Neural crest cell (in vitro differentiated cells): ENCODE measurements around the gene PRKAG2. TPM values are rescaled to one million over a fixed set of nuclear protein-coding genes. Genes with fewer than 3 reads are reported as not detected.

Source experiments
- DNase-seq: peaks from one replicate; pipeline ENCODE4 v3.0.0; 2021; ENCODE audit warnings: low read depth, mixed read lengths, low spot score
- H3K27ac Mint-ChIP-seq: one replicate; pipeline ENCODE4 v1.8.0; 2021; ENCODE audit warnings: mild to moderate bottlenecking, mixed read lengths; ENCODE audit not compliant: unreplicated experiment
- H3K27me3 Mint-ChIP-seq: 2 replicates; pipeline ENCODE4 v1.8.0; 2021; ENCODE audit warnings: low read depth, mild to moderate bottlenecking, mixed read lengths
- H3K36me3 Mint-ChIP-seq: 2 replicates; pipeline ENCODE4 v1.8.0; 2021; ENCODE audit warnings: low read depth, mild to moderate bottlenecking, mixed read lengths
- H3K4me1 Mint-ChIP-seq: 2 replicates; pipeline ENCODE4 v1.8.0; 2021; ENCODE audit warnings: mixed read lengths
- H3K4me3 Mint-ChIP-seq: one replicate; pipeline ENCODE4 v1.8.0; 2021; ENCODE audit warnings: mild to moderate bottlenecking, mixed read lengths
- H3K9me3 Mint-ChIP-seq: 2 replicates; pipeline ENCODE4 v1.8.0; 2021; ENCODE audit warnings: mixed read lengths
- total RNA-seq: library from RNA; stranded (reverse); gene quantifications from 2 replicates; pipeline ENCODE4 v1.2.1, GENCODE V29; 2021
- TF ChIP-seq, protein P1 (sequence below): fragments of 200-600 bp; sonication (generic); conservative IDR thresholded peaks from 2 replicates; pipeline ENCODE4 v1.5.0; 2021; ENCODE audit warnings: antibody characterized with exemption, mild to moderate bottlenecking

The PRKAG2 gene
- total RNA-seq, 1 donor from 2014 or later: 12.5 TPM

DNA sequence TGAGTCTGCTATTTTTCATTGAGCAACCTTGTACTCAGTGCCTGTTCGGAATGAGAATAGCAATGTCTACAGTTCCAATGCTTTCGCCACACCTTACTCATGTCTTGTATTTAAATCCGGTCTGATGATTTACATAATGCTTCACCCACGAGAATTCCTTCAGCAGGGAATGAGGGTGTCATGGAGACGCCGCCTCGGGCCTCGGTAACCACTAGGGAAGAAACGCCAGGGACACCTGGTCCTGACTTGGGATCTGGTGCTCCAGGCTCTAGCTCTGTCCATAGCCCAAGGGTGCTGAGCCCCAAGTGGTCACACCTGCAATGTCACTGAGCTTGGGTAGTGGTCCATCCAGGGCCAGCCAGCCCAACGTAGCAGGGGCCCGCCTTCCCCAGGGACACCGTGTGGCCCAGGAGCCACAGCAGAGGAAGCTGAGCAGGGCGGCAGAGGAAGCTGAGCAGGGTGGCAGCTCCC, 37.4 kb downstream of the PRKAG2 start:
- H3K27me3 Mint-ChIP-seq: no peaks in the 10 kb centered on the region
- H3K4me1 Mint-ChIP-seq: peaks cover 13% of the 10 kb centered on the region
- H3K36me3 Mint-ChIP-seq: no peaks in the 10 kb centered on the region
- no peaks in the 10 kb centered on the region for H3K9me3 Mint-ChIP-seq
- H3K27ac Mint-ChIP-seq: no peak overlapping the region
- TF ChIP-seq, protein P1, sequence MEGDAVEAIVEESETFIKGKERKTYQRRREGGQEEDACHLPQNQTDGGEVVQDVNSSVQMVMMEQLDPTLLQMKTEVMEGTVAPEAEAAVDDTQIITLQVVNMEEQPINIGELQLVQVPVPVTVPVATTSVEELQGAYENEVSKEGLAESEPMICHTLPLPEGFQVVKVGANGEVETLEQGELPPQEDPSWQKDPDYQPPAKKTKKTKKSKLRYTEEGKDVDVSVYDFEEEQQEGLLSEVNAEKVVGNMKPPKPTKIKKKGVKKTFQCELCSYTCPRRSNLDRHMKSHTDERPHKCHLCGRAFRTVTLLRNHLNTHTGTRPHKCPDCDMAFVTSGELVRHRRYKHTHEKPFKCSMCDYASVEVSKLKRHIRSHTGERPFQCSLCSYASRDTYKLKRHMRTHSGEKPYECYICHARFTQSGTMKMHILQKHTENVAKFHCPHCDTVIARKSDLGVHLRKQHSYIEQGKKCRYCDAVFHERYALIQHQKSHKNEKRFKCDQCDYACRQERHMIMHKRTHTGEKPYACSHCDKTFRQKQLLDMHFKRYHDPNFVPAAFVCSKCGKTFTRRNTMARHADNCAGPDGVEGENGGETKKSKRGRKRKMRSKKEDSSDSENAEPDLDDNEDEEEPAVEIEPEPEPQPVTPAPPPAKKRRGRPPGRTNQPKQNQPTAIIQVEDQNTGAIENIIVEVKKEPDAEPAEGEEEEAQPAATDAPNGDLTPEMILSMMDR: no peak
- H3K4me3 Mint-ChIP-seq: no peak overlapping the region
- DNase-seq: no peak

- TF ChIP-seq, protein P1: no peak
- no peaks in the 10 kb centered on the region for H3K36me3 Mint-ChIP-seq
- H3K4me1 Mint-ChIP-seq: peaks cover 13% of the 10 kb centered on the region
- no peak for DNase-seq
- H3K27ac Mint-ChIP-seq: no peak overlapping the region
- no peak overlapping the region for H3K4me3 Mint-ChIP-seq
- H3K27me3 Mint-ChIP-seq: no peaks in the 10 kb centered on the region
- no peaks in the 10 kb centered on the region for H3K9me3 Mint-ChIP-seq
Measured at GRCh38 chr7:151838861-151839381, 38.0 kb downstream of the PRKAG2 start.

DNA sequence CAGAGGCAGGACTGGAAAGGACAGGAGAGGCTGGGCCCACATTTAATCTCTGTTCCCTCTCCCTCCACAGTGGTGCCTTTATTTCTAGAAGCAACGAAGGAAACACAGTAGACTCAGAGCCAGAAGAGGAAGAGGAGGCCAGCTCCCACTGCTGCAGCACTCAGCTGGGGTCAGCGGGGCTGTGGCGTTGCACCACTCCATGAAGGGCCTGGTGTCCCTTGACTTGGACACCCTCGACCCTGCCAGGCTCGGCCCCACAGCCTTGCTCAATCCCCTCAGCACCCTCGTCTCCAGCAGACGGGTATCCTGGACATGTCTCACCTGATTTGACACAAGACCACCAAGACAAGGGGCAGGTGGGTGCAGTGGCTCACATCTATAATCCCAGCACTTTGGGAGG, 38.8 kb downstream of the PRKAG2 start:
- no peaks in the 10 kb centered on the region for H3K27me3 Mint-ChIP-seq
- no peak overlapping the region for H3K27ac Mint-ChIP-seq
- TF ChIP-seq, protein P1: no peak

GRCh38 chr7:151837285-151838042, 39.5 kb downstream of the PRKAG2 start:
- Mint-ChIP-seq H3K4me3 (no peak overlapping the region), H3K4me1 (peaks cover 13% of the 10 kb centered on the region), H3K9me3 (no peaks in the 10 kb centered on the region), H3K27ac (peak overlapping the region; percentile 62), H3K36me3 (no peaks in the 10 kb centered on the region), H3K27me3 (no peaks in the 10 kb centered on the region)
- TF ChIP-seq, protein P1: no peak
- DNase-seq: no peak

More for the DNA sequence above, 38.8 kb downstream of the PRKAG2 start:
- no peak overlapping the region for H3K4me3 Mint-ChIP-seq
- H3K4me1 Mint-ChIP-seq: peaks cover 13% of the 10 kb centered on the region
- H3K36me3 Mint-ChIP-seq: no peaks in the 10 kb centered on the region
- H3K9me3 Mint-ChIP-seq: no peaks in the 10 kb centered on the region
- DNase-seq: no peak

DNA sequence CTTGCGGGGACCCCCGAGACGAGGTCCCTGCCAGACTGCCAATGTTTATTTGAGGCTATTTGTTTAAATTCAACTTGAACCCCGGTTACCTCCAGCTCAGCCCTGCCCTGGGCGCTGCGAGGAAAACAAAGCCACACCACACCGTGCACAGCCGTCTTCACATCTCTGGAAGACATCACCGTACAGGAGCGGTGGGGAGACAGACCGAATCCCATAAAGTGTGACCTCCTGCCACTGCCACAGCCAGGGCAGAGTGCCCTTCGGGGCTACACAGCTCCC, 40.0 kb downstream of the PRKAG2 start:
- DNase-seq: no peak
- peaks cover 13% of the 10 kb centered on the region for H3K4me1 Mint-ChIP-seq
- TF ChIP-seq, protein P1: no peak
- H3K9me3 Mint-ChIP-seq: no peaks in the 10 kb centered on the region
- H3K36me3 Mint-ChIP-seq: no peaks in the 10 kb centered on the region
- H3K27me3 Mint-ChIP-seq: no peaks in the 10 kb centered on the region
- H3K4me3 Mint-ChIP-seq: no peak overlapping the region
- H3K27ac Mint-ChIP-seq: no peak overlapping the region
